Progenitor cell of endocrine pancreas (in vitro differentiated cells): ENCODE results near the gene BYSL. TPM values are rescaled to one million over a fixed set of nuclear protein-coding genes. Genes with fewer than 3 reads are reported as not detected.
A peak's percentile ranks its signal among the peaks of the same experiment; 100 is the strongest.

ENCODE experiments used
- DNase-seq: peaks from one replicate; pipeline ENCODE4 v3.0.0; 2021; ENCODE audit warnings: low spot score; ENCODE audit not compliant: unreplicated experiment
- H3K27ac Mint-ChIP-seq: 2 replicates; pipeline ENCODE4 v1.8.0; 2021; ENCODE audit warnings: mild to moderate bottlenecking, moderate library complexity, mixed read lengths
- H3K27me3 Mint-ChIP-seq: 2 replicates; pipeline ENCODE4 v1.8.0; 2021; ENCODE audit warnings: mixed read lengths
- H3K36me3 Mint-ChIP-seq: 2 replicates; pipeline ENCODE4 v1.8.0; 2022; ENCODE audit warnings: mixed read lengths; ENCODE audit not compliant: insufficient read depth
- H3K4me1 Mint-ChIP-seq: 2 replicates; pipeline ENCODE4 v1.8.0; 2021; ENCODE audit warnings: low read depth, mixed read lengths
- H3K4me3 Mint-ChIP-seq: 2 replicates; pipeline ENCODE4 v1.8.0; 2021; ENCODE audit warnings: low read depth, mild to moderate bottlenecking, moderate library complexity, mixed read lengths
- H3K9me3 Mint-ChIP-seq: 2 replicates; pipeline ENCODE4 v1.8.0; 2021; ENCODE audit warnings: low read depth, mixed read lengths
- total RNA-seq: library from RNA; stranded (reverse); gene quantifications from 2 replicates; pipeline ENCODE4 v1.2.1, GENCODE V29; 2021
- TF ChIP-seq, protein P1 (sequence below): fragments of 200-600 bp; sonication (generic); IDR thresholded peaks from one replicate; pipeline ENCODE4 v1.5.0; 2021; ENCODE audit warnings: antibody characterized with exemption, mild to moderate bottlenecking; ENCODE audit not compliant: unreplicated experiment

BYSL gene
- total RNA-seq, 1 donor from 2014 or later: 32.8 TPM

DNA sequence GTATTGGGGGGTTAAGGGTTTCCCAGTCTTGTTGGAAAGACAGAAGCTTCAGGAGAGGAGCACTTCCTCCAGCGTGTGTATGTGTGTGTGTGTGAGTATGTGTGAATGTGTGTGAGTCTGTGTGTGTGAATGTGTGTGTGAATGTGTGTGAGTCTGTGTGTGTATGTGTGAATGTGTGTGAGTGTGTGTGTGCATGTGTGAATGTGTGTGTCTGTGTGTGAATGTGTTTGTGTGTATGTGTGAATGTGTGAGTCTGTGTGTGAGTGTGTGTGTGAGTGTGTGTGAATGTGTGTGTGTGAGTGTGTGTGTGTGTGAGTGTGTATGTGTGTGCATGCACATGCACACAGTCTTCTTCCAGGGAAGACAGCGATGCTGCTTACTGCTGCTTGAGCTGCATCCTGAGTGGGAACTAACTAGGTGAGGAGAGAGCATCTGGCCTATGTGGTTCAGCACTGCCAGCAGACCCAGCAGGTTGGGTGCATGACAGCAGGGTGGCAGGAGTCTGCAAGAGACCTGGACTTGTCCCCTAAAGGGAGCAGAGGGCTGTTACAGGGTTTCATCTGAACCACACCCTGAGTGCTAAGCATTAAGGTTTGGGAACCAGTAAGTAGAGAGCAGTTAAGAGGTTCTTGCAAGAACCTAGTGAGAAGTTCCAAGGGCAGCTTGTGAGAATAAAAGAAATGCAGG is 43.0 kb downstream of the BYSL start:
- H3K4me1 Mint-ChIP-seq: peaks cover 11% of the 10 kb centered on the region
- no peak overlapping the region for H3K4me3 Mint-ChIP-seq
- H3K27ac Mint-ChIP-seq: no peak overlapping the region
- no peaks in the 10 kb centered on the region for H3K36me3 Mint-ChIP-seq
- DNase-seq: no peak
- peaks cover 9% of the 10 kb centered on the region for H3K27me3 Mint-ChIP-seq
- TF ChIP-seq, protein P1, sequence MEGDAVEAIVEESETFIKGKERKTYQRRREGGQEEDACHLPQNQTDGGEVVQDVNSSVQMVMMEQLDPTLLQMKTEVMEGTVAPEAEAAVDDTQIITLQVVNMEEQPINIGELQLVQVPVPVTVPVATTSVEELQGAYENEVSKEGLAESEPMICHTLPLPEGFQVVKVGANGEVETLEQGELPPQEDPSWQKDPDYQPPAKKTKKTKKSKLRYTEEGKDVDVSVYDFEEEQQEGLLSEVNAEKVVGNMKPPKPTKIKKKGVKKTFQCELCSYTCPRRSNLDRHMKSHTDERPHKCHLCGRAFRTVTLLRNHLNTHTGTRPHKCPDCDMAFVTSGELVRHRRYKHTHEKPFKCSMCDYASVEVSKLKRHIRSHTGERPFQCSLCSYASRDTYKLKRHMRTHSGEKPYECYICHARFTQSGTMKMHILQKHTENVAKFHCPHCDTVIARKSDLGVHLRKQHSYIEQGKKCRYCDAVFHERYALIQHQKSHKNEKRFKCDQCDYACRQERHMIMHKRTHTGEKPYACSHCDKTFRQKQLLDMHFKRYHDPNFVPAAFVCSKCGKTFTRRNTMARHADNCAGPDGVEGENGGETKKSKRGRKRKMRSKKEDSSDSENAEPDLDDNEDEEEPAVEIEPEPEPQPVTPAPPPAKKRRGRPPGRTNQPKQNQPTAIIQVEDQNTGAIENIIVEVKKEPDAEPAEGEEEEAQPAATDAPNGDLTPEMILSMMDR: no peak
- H3K9me3 Mint-ChIP-seq: no peaks in the 10 kb centered on the region

- no peaks in the 10 kb centered on the region for H3K36me3 Mint-ChIP-seq
- no peaks in the 10 kb centered on the region for H3K9me3 Mint-ChIP-seq
- TF ChIP-seq, protein P1: no peak
- H3K4me1 Mint-ChIP-seq: peaks cover 11% of the 10 kb centered on the region
- peak overlapping the region; percentile 39 for H3K27ac Mint-ChIP-seq
- no peak for DNase-seq
- H3K4me3 Mint-ChIP-seq: no peak overlapping the region
- peaks cover 9% of the 10 kb centered on the region for H3K27me3 Mint-ChIP-seq
Observed at GRCh38 chr6:41965429-41966213, 44.3 kb downstream of the BYSL start.

GRCh38 chr6:41966214-41966920 is 45.1 kb downstream of the BYSL start:
- Mint-ChIP-seq H3K4me3 (no peak overlapping the region), H3K4me1 (peaks cover 11% of the 10 kb centered on the region), H3K27me3 (peaks cover 9% of the 10 kb centered on the region), H3K36me3 (no peaks in the 10 kb centered on the region), H3K27ac (no peak overlapping the region), H3K9me3 (no peaks in the 10 kb centered on the region)
- TF ChIP-seq, protein P1: no peak
- DNase-seq: no peak

- no peaks in the 10 kb centered on the region for H3K9me3 Mint-ChIP-seq
- no peaks in the 10 kb centered on the region for H3K36me3 Mint-ChIP-seq
- TF ChIP-seq, protein P1: no peak
- no peak for DNase-seq
- peaks cover 11% of the 10 kb centered on the region for H3K4me1 Mint-ChIP-seq
- no peak overlapping the region for H3K27ac Mint-ChIP-seq
- H3K27me3 Mint-ChIP-seq: peaks cover 6% of the 10 kb centered on the region
- no peak overlapping the region for H3K4me3 Mint-ChIP-seq
Observed at GRCh38 chr6:41966961-41967311, 45.6 kb downstream of the BYSL start.
